ENCODE results near the gene FXYD2. TPM values are rescaled to one million over a fixed set of nuclear protein-coding genes. Genes with fewer than 3 reads are reported as not detected.

Gene FXYD2
- total and polyA plus RNA-seq, 2 of the 13 experiments (the other 11 are each of a cell fraction or from before 2014, with no cell fraction given) = 45.9 to 106 TPM

- peak; percentile 15; the same call in 1 of the 2 replicates for TF ChIP-seq POLR2G (IDR thresholded peaks at IDR 0.05; ENCODE audit: low read depth, low read length)
- TF ChIP-seq TMF1 (CRISPR knock-in tag; IDR thresholded peaks at IDR 0.05; ENCODE audit: low read depth) = no peak
- peak; percentile 87 for TF ChIP-seq AGO2 (optimal IDR thresholded peaks at IDR 0.05; ENCODE audit: low read depth, low read length)
- TF ChIP-seq TGIF2 (CRISPR knock-in tag; IDR thresholded peaks at IDR 0.05) = 0 out of 2 replicates have a peak, but pooled peaks have one; percentile 12
- TF ChIP-seq ZNF580 (CRISPR knock-in tag; IDR thresholded peaks at IDR 0.05; ENCODE audit: borderline replicate concordance, low read depth) = no peak
- no peak for TF ChIP-seq ZNF503 (CRISPR knock-in tag; IDR thresholded peaks at IDR 0.05)
- TF ChIP-seq SP140L (CRISPR knock-in tag; IDR thresholded peaks at IDR 0.05; ENCODE audit: borderline replicate concordance) = no peak
- no peak for TF ChIP-seq ZBTB33 (CRISPR knock-in tag; IDR thresholded peaks at IDR 0.05)
- peak; percentile 91 for TF ChIP-seq CTCF (CRISPR knock-in tag; IDR thresholded peaks at IDR 0.05)
- no peak for TF ChIP-seq TARDBP (CRISPR knock-in tag; IDR thresholded peaks at IDR 0.05)
- no peak for TF ChIP-seq TRIM24 (CRISPR knock-in tag; IDR thresholded peaks at IDR 0.05)
- no peak for TF ChIP-seq REL (CRISPR knock-in tag; conservative IDR thresholded peaks at IDR 0.05)
- TF ChIP-seq FOSL2 (CRISPR knock-in tag; IDR thresholded peaks at IDR 0.05) = 0 out of 2 replicates have a peak, but pooled peaks have one; percentile 23
- peak; percentile 17 for TF ChIP-seq U2AF1 (optimal IDR thresholded peaks at IDR 0.05; ENCODE audit: low read depth, low read length)
- TF ChIP-seq TFDP2 (CRISPR knock-in tag; IDR thresholded peaks at IDR 0.05) = no peak
- TF ChIP-seq FOXM1 (CRISPR knock-in tag; IDR thresholded peaks at IDR 0.05) = no peak
- no peak for TF ChIP-seq HMG20A (CRISPR knock-in tag; IDR thresholded peaks at IDR 0.05; ENCODE audit: borderline replicate concordance)
- no peak for TF ChIP-seq MED8 (CRISPR knock-in tag; IDR thresholded peaks at IDR 0.05; ENCODE audit: insufficient replicate concordance)
- TF ChIP-seq NFATC3 (CRISPR knock-in tag; IDR thresholded peaks at IDR 0.05) = no peak
- TF ChIP-seq ZFAT (CRISPR knock-in tag; conservative IDR thresholded peaks at IDR 0.05) = no peak
- TF ChIP-seq NCOR1 (IDR thresholded peaks at IDR 0.05; ENCODE audit: borderline replicate concordance, low read length) = no peak
- TF ChIP-seq ZNF124 (CRISPR knock-in tag; IDR thresholded peaks at IDR 0.05) = no peak
- TF ChIP-seq MAFG (CRISPR knock-in tag; IDR thresholded peaks at IDR 0.05) = no peak
Measured at GRCh38 chr11:117819096-117820040, 5.2 kb downstream of the FXYD2 start (continued).

Measured in HepG2 (cell line).